Upper lobe of right lung (tissue), 1 donor: ENCODE measurements around the gene RAF1. TPM values are rescaled to one million over a fixed set of nuclear protein-coding genes. Genes with fewer than 3 reads are reported as not detected.

Experiments
- ATAC-seq: fragments of 200-7000 bp; cut with Tn5 transposase; one replicate; pipeline ENCODE4 v1.9.1; 2020; ENCODE audit warnings: mild to moderate bottlenecking, moderate library complexity
- DNase-seq: peaks from one replicate; pipeline ENCODE4 v3.0.0-alpha.2; 2020
- H3K27ac ChIP-seq: fragments of 200-600 bp; one replicate; pipeline ENCODE4 v1.8.0; 2022
- H3K27me3 ChIP-seq: fragments of 200-600 bp; one replicate; pipeline ENCODE4 v1.8.0; 2022; ENCODE audit warnings: mild to moderate bottlenecking
- H3K36me3 ChIP-seq: fragments of 200-600 bp; one replicate; pipeline ENCODE4 v1.8.0; 2022
- H3K4me1 ChIP-seq: fragments of 200-600 bp; one replicate; pipeline ENCODE4 v1.8.0; 2022
- H3K4me3 ChIP-seq: fragments of 200-600 bp; one replicate; pipeline ENCODE4 v1.8.0; 2022; ENCODE audit warnings: mild to moderate bottlenecking
- H3K9me3 ChIP-seq: fragments of 200-600 bp; one replicate; pipeline ENCODE4 v1.8.0; 2022
- CTCF ChIP-seq: fragments of 200-600 bp; IDR thresholded peaks from one replicate; pipeline ENCODE4 v1.8.0; 2022; ENCODE audit warnings: antibody characterized with exemption
- intact Hi-C: fragments of 100-400 bp; cut with DNase I; formaldehyde crosslinking; loops from one replicate; pipeline ENCODE4 v1.11.0; 2022
- total RNA-seq: library from RNA; stranded (reverse); fragmentation: NEBNext Ultra II Directional; extraction: Animal tissue kit (Norgen Biotek cat#: 25700); gene quantifications from one replicate; pipeline ENCODE4 v1.2.1, GENCODE V29; 2021
- donor health status: DM: no; HTN: yes; CAD: no; lungs with severe emphysema.

RAF1 gene
- total RNA-seq, 1 donor from 2014 or later: 91.6 TPM

- no peaks in the 10 kb centered on the region for H3K9me3 ChIP-seq
- H3K4me1 ChIP-seq: peaks cover 41% of the 10 kb centered on the region
- no peak for ATAC-seq
- no peak overlapping the region for H3K27ac ChIP-seq
- H3K36me3 ChIP-seq: no peaks in the 10 kb centered on the region
- TF ChIP-seq CTCF: no peak
- no peak for DNase-seq
- H3K27me3 ChIP-seq: no peaks in the 10 kb centered on the region
- intact Hi-C loops: no loop called here
- no peak overlapping the region for H3K4me3 ChIP-seq
These were observed 103.3 kb downstream of the RAF1 start for GRCh38 chr3:12560505-12561190.

- no peaks in the 10 kb centered on the region for H3K9me3 ChIP-seq
- DNase-seq: no peak
- peaks cover 41% of the 10 kb centered on the region for H3K4me1 ChIP-seq
- no peak for TF ChIP-seq CTCF
- ATAC-seq: no peak
- H3K4me3 ChIP-seq: no peak overlapping the region
- no peaks in the 10 kb centered on the region for H3K36me3 ChIP-seq
- intact Hi-C loops: no loop called here
- no peak overlapping the region for H3K27ac ChIP-seq
- H3K27me3 ChIP-seq: no peaks in the 10 kb centered on the region
These were observed 104.4 kb downstream of the RAF1 start for GRCh38 chr3:12559520-12559919.

GRCh38 chr3:12558706-12559105 lies 105.2 kb downstream of the RAF1 start:
- DNase-seq (no peak), ATAC-seq (no peak)
- Histone ChIP-seq H3K4me3 (peak overlapping the region; percentile 73), H3K27me3 (peaks cover 6% of the 10 kb centered on the region), H3K27ac (no peak overlapping the region), H3K4me1 (peaks cover 41% of the 10 kb centered on the region), H3K9me3 (no peaks in the 10 kb centered on the region), H3K36me3 (no peaks in the 10 kb centered on the region)
- no peak for TF ChIP-seq CTCF
- intact Hi-C loops: no loop called here

- peak overlapping the region; percentile 73 for H3K4me3 ChIP-seq
- TF ChIP-seq CTCF: no peak
- H3K27ac ChIP-seq: peak overlapping the region; percentile 93
- intact Hi-C loops: no loop called here
- DNase-seq (no peak), ATAC-seq (peak; percentile 11)
- H3K4me1 ChIP-seq: peaks cover 34% of the 10 kb centered on the region
- peaks cover 9% of the 10 kb centered on the region for H3K27me3 ChIP-seq
- no peaks in the 10 kb centered on the region for H3K9me3 ChIP-seq
- no peaks in the 10 kb centered on the region for H3K36me3 ChIP-seq
These were observed 106.3 kb downstream of the RAF1 start for GRCh38 chr3:12557473-12558100.

GRCh38 chr3:12556690-12557472 lies 107.0 kb downstream of the RAF1 start, which contains the start of gene MKRN2:
TSS of gene MKRN2 (plus strand) at chr3:12557087. CDS start at chr3:12557151, 64 bp downstream.
- Histone ChIP-seq H3K4me3 (peak within 1 kb of the TSS; percentile 73), H3K4me1 (peaks cover 28% of the 10 kb centered on the region)

More at GRCh38 chr3:12556690-12557472, 107.0 kb downstream of the RAF1 start, which contains the start of gene MKRN2:
- DNase-seq: peak; percentile 94
- TF ChIP-seq CTCF: no peak
- Histone ChIP-seq H3K9me3 (no peaks in the 10 kb centered on the region), H3K27me3 (peaks cover 12% of the 10 kb centered on the region), H3K36me3 (no peaks in the 10 kb centered on the region), H3K27ac (peak within 1 kb of the TSS; percentile 93)
- peak; percentile 99 for ATAC-seq
- intact Hi-C loops: no loop called here
